ENCODE data around the gene CCRL2. TPM values are rescaled to one million over a fixed set of nuclear protein-coding genes. Genes with fewer than 3 reads are reported as not detected.
A peak's percentile ranks its signal among the peaks of the same experiment; 100 is the strongest.

The CCRL2 gene
- total and polyA plus RNA-seq, 9 of the 15 experiments (the other 6 are each of a cell fraction or from before 2014, with no cell fraction given), result 3.4 to 5.7 (median 4.0) TPM

- TF ChIP-seq ZNF318 (IDR thresholded peaks at IDR 0.05; ENCODE audit: borderline replicate concordance in 1 of 2, low read depth in 1 of 2) (peak in 1 of 2 experiments; percentile 93; a peak in 2 of 4 replicates), CBX3 (IDR thresholded peaks at IDR 0.05; ENCODE audit: borderline replicate concordance in 1 of 2, low read length in 2 of 2) (no peak), DIDO1 (tag; IDR thresholded peaks at IDR 0.05; ENCODE audit: low read depth) (no peak), ZNF134 (CRISPR knock-in tag; conservative IDR thresholded peaks at IDR 0.05) (peak; percentile 50; the same call in 1 of the 2 replicates), GATAD2A (IDR thresholded peaks at IDR 0.05) (no peak), MCM2 (IDR thresholded peaks at IDR 0.05; ENCODE audit: low read depth) (no peak), ZNF121 (CRISPR knock-in tag; conservative IDR thresholded peaks at IDR 0.05) (no peak), ZNF76 (CRISPR knock-in tag; IDR thresholded peaks at IDR 0.05; ENCODE audit: borderline replicate concordance) (no peak), ZBTB2 (IDR thresholded peaks at IDR 0.05) (no peak), ZNF561 (CRISPR knock-in tag; conservative IDR thresholded peaks at IDR 0.05) (no peak), TOE1 (IDR thresholded peaks at IDR 0.05; ENCODE audit: borderline replicate concordance) (0 out of 2 replicates have a peak, but pooled peaks have one; percentile 36), TOE1 (CRISPR knock-in tag; IDR thresholded peaks at IDR 0.05; ENCODE audit: borderline replicate concordance, low read depth) (no peak), ZNF589 (CRISPR knock-in tag; IDR thresholded peaks at IDR 0.05; ENCODE audit: low read depth) (no peak), HMGXB4 (CRISPR knock-in tag; IDR thresholded peaks at IDR 0.05) (no peak), ZNF239 (CRISPR knock-in tag; IDR thresholded peaks at IDR 0.05) (no peak), ZNF224 (CRISPR knock-in tag; IDR thresholded peaks at IDR 0.05) (no peak), KLF16 (IDR thresholded peaks at IDR 0.05) (peak; percentile 80), ARHGAP35 (IDR thresholded peaks at IDR 0.05; ENCODE audit: partially characterized antibody) (no peak)
Measured at GRCh38 chr3:46400000-46400734, 6.9 kb upstream of the CCRL2 start (continued).
